Right cardiac atrium (tissue), 5 donors: ENCODE measurements around the gene TMA7B. TPM values are rescaled to one million over a fixed set of nuclear protein-coding genes. Genes with fewer than 3 reads are reported as not detected.

Source experiments
- ATAC-seq, 2 donors: fragments of 200-7000 bp; cut with Tn5 transposase; one replicate each; pipeline versions ENCODE4 v1.8.0 to v1.9.1; 2020; ENCODE audit warnings: moderate library complexity in 2 of 2, mild to moderate bottlenecking in 1 of 2
- DNase-seq, 3 donors: peaks; one replicate each; pipeline ENCODE4 v3.0.0-alpha.2; 2020
- H3K27ac ChIP-seq: one replicate; pipeline ENCODE4 v1.5.1; 2013; ENCODE audit warnings: mild to moderate bottlenecking, low read length, control low read depth, moderate library complexity
- H3K27me3 ChIP-seq: one replicate; pipeline ENCODE4 v1.6.1; 2013; ENCODE audit not compliant: control insufficient read depth, insufficient read depth
- H3K4me1 ChIP-seq: one replicate; pipeline ENCODE4 v1.6.1; 2013; ENCODE audit warnings: low read length; ENCODE audit not compliant: control insufficient read depth, insufficient read depth
- H3K4me3 ChIP-seq: one replicate; pipeline ENCODE4 v1.5.1; 2013; ENCODE audit warnings: low read length, control low read depth
- H3K9me3 ChIP-seq: one replicate; pipeline ENCODE4 v1.6.1; 2013; ENCODE audit warnings: low read length; ENCODE audit not compliant: control insufficient read depth
- WGBS: extraction: QIAGEN DNeasy Blood & Tissue Kit; methylation state at CpG from one replicate; pipeline ENCODE4 v1.1.7; 2013; 5-methylcytosine and 5-hydroxymethylcytosine counted together
- intact Hi-C, 4 donors: fragments of 100-400 bp; cut with DNase I; formaldehyde crosslinking; loops; one replicate each; pipeline versions ENCODE4 v1.11.0 to v1.14.0; 2022 to 2023
- polyA plus RNA-seq: library from polyadenylated mRNA; stranded (reverse); fragments of 200-250 nt; gene quantifications from one replicate; pipeline ENCODE4 v1.2.3, GENCODE V29; 2013
- total RNA-seq, 4 donors: library from RNA; stranded (reverse); fragmentation: NEBNext Ultra II Directional; extraction: Animal tissue kit (Norgen Biotek cat#: 25700); gene quantifications; one replicate each; pipeline ENCODE4 v1.2.1, GENCODE V29; 2021
- donor health status: healthy with polysubstance abuse.
- donor health status: DM: no; HTN: yes; CAD: no.
- donor health status: DM: no; HTN: no; CAD: no.
- donor health status: DM: no; HTN: yes; CAD: no; lungs with severe emphysema.
- donor health status: DM: yes; HTN: yes; CAD: no.

The TMA7B gene
- total and polyA plus RNA-seq, 5 donors = 0.09 to 0.31 TPM; not detected in 3

DNA sequence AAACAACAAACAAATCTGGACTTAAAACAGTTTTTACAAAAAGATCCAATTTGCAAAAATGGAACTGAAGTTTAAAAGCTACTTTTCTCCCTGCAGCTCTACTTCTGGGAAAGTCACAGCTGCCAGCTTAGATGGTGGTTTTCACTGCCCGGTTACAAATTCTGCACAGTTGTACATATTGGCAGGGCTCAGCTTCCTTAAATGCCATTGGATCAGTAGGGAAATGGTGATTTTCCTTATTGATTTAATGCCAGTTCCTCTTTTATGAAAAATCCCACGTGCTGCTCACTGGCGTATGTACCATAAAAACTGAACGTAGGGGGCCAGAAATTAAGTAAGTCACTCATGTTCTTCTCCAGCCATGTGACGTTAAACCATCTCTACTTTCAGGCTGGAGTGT lies 36.5 kb upstream of the TMA7B start:
- Histone ChIP-seq H3K27ac (no peak overlapping the region), H3K4me1 (no peaks in the 10 kb centered on the region), H3K27me3 (peaks cover 3% of the 10 kb centered on the region), H3K4me3 (no peak overlapping the region), H3K9me3 (no peaks in the 10 kb centered on the region)
- WGBS = 66% methylated on average over 5 of the region's 5 CpGs
- intact Hi-C loops = no loop called here
- DNase-seq = no peak
- no peak for ATAC-seq

GRCh38 chr22:39924286-39924685 lies 35.9 kb upstream of the TMA7B start:
- ATAC-seq (no peak), DNase-seq (no peak)
- intact Hi-C loops = no loop called here
- H3K4me3 ChIP-seq = no peak overlapping the region
- no peak overlapping the region for H3K27ac ChIP-seq
- H3K9me3 ChIP-seq = no peaks in the 10 kb centered on the region
- WGBS = 88% methylated on average over 18 of the region's 18 CpGs
- H3K4me1 ChIP-seq = no peaks in the 10 kb centered on the region
- H3K27me3 ChIP-seq = peaks cover 3% of the 10 kb centered on the region

- 74% methylated on average over 2 of the region's 2 CpGs for WGBS
- ATAC-seq = no peak
- intact Hi-C loops = no loop called here
Observed at GRCh38 chr22:39925273-39925672, 34.9 kb upstream of the TMA7B start.

GRCh38 chr22:39925909-39926679 lies 34.1 kb upstream of the TMA7B start:
- H3K4me1 ChIP-seq = no peaks in the 10 kb centered on the region
- 68% methylated on average over 8 of the region's 8 CpGs for WGBS
- intact Hi-C loops = no loop called here
- no peaks in the 10 kb centered on the region for H3K9me3 ChIP-seq
- DNase-seq = no peak
- no peak overlapping the region for H3K27ac ChIP-seq
- no peak overlapping the region for H3K4me3 ChIP-seq
- H3K27me3 ChIP-seq = peaks cover 3% of the 10 kb centered on the region
- no peak for ATAC-seq

More at GRCh38 chr22:39925273-39925672, 34.9 kb upstream of the TMA7B start:
- H3K27me3 ChIP-seq = peaks cover 3% of the 10 kb centered on the region
- no peaks in the 10 kb centered on the region for H3K4me1 ChIP-seq
- no peaks in the 10 kb centered on the region for H3K9me3 ChIP-seq
- H3K4me3 ChIP-seq = no peak overlapping the region
- DNase-seq = no peak
- H3K27ac ChIP-seq = no peak overlapping the region

DNA sequence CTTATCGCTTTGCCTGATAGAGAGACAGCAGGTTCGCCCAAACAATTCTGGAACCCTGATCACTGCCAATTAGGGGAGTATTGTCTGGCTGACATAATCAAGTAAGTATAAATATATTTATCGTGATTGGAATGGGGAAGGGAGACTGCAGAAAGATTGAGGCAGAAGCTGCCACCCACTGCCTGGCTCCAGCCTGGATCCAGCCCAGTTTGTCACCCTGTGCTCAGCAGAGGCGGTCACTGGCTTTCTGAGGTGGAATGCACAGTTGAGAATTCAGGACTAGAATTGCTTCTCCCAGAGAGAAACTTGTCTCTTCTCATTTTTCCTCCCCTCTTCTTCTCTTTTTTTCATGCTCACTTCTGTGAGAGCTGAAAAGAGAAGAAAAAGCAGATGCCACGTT lies 33.4 kb upstream of the TMA7B start:
- ATAC-seq (no peak), DNase-seq (no peak)
- Histone ChIP-seq H3K9me3 (no peaks in the 10 kb centered on the region), H3K4me1 (no peaks in the 10 kb centered on the region), H3K4me3 (no peak overlapping the region), H3K27me3 (peaks cover 3% of the 10 kb centered on the region), H3K27ac (no peak overlapping the region)
- WGBS = 54% methylated on average over 5 of the region's 5 CpGs
- intact Hi-C loops = no loop called here

GRCh38 chr22:39927544-39927943 lies 32.7 kb upstream of the TMA7B start:
- H3K9me3 ChIP-seq = no peaks in the 10 kb centered on the region
- no peak overlapping the region for H3K4me3 ChIP-seq
- ATAC-seq = no peak
- intact Hi-C loops = no loop called here
- no peaks in the 10 kb centered on the region for H3K4me1 ChIP-seq
- DNase-seq = no peak
- H3K27ac ChIP-seq = no peak overlapping the region
- WGBS = 62% methylated on average over 7 of the region's 7 CpGs
- peaks cover 6% of the 10 kb centered on the region for H3K27me3 ChIP-seq

GRCh38 chr22:39928536-39929520 lies 31.4 kb upstream of the TMA7B start:
- H3K4me3 ChIP-seq = no peak overlapping the region
- intact Hi-C loops = no loop called here
- DNase-seq (no peak), ATAC-seq (no peak)
- peaks cover 8% of the 10 kb centered on the region for H3K27me3 ChIP-seq
- H3K27ac ChIP-seq = no peak overlapping the region
- H3K9me3 ChIP-seq = no peaks in the 10 kb centered on the region
- 74% methylated on average over 4 of the region's 4 CpGs for WGBS
- H3K4me1 ChIP-seq = no peaks in the 10 kb centered on the region

DNA sequence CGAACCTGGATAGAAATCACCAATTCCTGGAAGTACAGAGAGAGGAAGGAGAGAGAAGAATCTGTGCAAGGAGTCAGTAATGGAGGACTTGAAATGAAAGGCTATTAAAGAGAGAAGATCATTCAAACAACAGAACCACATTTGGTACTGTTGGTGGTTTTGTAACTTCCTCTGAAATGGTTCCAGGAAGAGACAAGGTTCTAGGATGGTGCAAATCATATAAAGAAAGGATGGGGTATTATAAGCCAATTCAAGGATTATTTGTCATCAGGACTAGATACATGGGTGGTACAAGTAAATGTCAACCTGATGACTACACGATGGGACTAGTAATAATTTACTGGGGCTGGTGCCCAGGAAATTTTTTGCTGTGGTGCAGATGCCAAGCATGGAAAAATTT lies 28.9 kb upstream of the TMA7B start:
- Histone ChIP-seq H3K9me3 (no peaks in the 10 kb centered on the region), H3K27me3 (peaks cover 8% of the 10 kb centered on the region), H3K4me3 (no peak overlapping the region), H3K4me1 (no peaks in the 10 kb centered on the region), H3K27ac (no peak overlapping the region)
- ATAC-seq = no peak
- intact Hi-C loops = loop anchor here in 1 of 4 donors (10.0 kb wide), 1 partner anchor 94 kb away; no protein-coding TSS in a partner anchor
- 66% methylated on average over 2 of the region's 2 CpGs for WGBS
- no peak for DNase-seq

DNA sequence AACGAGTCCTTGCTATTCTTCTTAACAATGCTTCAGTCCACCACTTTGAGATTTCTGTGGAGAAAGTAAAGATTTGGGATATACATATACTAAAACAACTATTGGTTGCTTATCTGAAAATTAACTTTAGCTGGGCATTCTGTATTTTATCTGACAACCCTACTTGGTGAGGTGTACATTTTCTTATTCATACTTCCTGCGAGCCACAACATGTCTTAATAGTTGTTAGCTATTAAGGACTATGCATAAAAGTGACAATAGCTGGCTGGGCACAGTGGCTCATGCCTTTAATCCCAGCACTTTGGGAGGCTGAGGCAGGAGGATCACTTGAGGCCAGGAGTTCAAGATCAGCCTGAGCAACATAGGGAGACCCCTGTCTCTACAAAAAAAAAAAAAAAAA lies 28.0 kb upstream of the TMA7B start:
- Histone ChIP-seq H3K9me3 (no peaks in the 10 kb centered on the region), H3K4me3 (no peak overlapping the region), H3K27me3 (peaks cover 8% of the 10 kb centered on the region), H3K4me1 (no peaks in the 10 kb centered on the region), H3K27ac (no peak overlapping the region)
- intact Hi-C loops = loop anchor here in 1 of 4 donors (10.0 kb wide), 1 partner anchor 93 kb away; no protein-coding TSS in a partner anchor
- WGBS = 72% methylated on average over 2 of the region's 2 CpGs
- DNase-seq (no peak), ATAC-seq (no peak)

GRCh38 chr22:39932918-39933649 lies 27.1 kb upstream of the TMA7B start:
- ATAC-seq = no peak
- DNase-seq = no peak
- Histone ChIP-seq H3K4me3 (no peak overlapping the region), H3K27me3 (peaks cover 5% of the 10 kb centered on the region), H3K9me3 (no peaks in the 10 kb centered on the region), H3K27ac (no peak overlapping the region), H3K4me1 (no peaks in the 10 kb centered on the region)
- 71% methylated on average over 7 of the region's 7 CpGs for WGBS
- intact Hi-C loops = loop anchor here in 1 of 4 donors (10.0 kb wide), 1 partner anchor 92 kb away; no protein-coding TSS in a partner anchor
